Peyer's patch (tissue), 4 donors: Measurements from ENCODE around the gene FOXO1.

Source experiments
- POLR2A ChIP-seq, 2 donors: fragments of 450-650 bp; IDR thresholded peaks; one replicate each; pipeline ENCODE4 v1.5.1; 2017; ENCODE audit warnings: antibody characterized with exemption in 2 of 2, mild to moderate bottlenecking in 2 of 2, moderate library complexity in 2 of 2
- TF ChIP-seq, protein P1 (sequence below), 6 experiments: fragments of 450-650 bp in 4 of 6; fragments of 200-600 bp in 2 of 6; sonication (generic) in 1 of 6; IDR thresholded peaks; one replicate each; pipeline ENCODE4 v1.5.1; 2017 to 2019; ENCODE audit warnings: antibody characterized with exemption in 6 of 6, mild to moderate bottlenecking in 3 of 6, moderate library complexity in 1 of 6

DNA sequence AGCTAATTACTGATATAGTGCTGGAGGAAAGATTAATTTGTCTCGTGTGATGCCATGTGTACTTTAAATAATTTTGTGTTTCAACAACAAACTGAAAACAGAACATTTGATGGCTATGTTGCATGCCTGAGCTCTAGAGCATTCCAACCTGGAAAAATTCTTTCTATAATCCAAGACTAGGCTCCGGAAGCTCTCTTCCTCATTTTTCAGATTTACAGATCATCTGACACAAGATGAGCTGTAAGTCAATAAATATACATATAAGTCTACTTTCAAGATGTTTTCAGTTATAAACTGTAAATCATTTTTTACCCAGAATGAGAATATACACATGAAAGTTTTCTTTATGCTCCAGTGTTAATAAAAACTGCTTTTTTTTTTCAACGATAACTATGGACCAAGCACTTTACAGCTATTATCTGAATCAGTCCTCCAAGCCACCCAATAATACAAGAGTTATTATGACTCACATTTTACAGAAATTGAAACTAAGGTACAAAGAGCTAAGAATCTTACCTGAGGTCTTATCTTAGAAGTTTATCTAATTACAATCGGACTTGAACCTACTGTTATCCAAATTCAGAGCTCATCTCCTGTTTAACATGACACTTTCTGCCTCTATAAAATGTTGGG is 6.4 kb upstream of the FOXO1 start:
- TF ChIP-seq, protein P1, sequence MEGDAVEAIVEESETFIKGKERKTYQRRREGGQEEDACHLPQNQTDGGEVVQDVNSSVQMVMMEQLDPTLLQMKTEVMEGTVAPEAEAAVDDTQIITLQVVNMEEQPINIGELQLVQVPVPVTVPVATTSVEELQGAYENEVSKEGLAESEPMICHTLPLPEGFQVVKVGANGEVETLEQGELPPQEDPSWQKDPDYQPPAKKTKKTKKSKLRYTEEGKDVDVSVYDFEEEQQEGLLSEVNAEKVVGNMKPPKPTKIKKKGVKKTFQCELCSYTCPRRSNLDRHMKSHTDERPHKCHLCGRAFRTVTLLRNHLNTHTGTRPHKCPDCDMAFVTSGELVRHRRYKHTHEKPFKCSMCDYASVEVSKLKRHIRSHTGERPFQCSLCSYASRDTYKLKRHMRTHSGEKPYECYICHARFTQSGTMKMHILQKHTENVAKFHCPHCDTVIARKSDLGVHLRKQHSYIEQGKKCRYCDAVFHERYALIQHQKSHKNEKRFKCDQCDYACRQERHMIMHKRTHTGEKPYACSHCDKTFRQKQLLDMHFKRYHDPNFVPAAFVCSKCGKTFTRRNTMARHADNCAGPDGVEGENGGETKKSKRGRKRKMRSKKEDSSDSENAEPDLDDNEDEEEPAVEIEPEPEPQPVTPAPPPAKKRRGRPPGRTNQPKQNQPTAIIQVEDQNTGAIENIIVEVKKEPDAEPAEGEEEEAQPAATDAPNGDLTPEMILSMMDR (IDR thresholded peaks at IDR 0.05), result no peak
- no peak for TF ChIP-seq POLR2A (IDR thresholded peaks at IDR 0.05)
